Sigmoid colon (tissue), 7 donors: Measurements from ENCODE around the gene KCNT1. TPM values are rescaled to one million over a fixed set of nuclear protein-coding genes. Genes with fewer than 3 reads are reported as not detected.

Experiments
- DNase-seq: peaks from one replicate; pipeline ENCODE4 v3.0.0-alpha.2; 2019
- H3K27ac ChIP-seq, 4 donors: fragments of 200-600 bp; sonication (generic); one replicate each; pipeline ENCODE4 v1.5.1; 2016 to 2019; ENCODE audit warnings: mild to moderate bottlenecking in 1 of 4
- H3K27me3 ChIP-seq, 3 donors: fragments of 200-600 bp; sonication (generic); one replicate each; pipeline ENCODE4 v1.5.1; 2019; ENCODE audit warnings: mild to moderate bottlenecking in 1 of 3
- H3K36me3 ChIP-seq, 4 donors: fragments of 200-600 bp; sonication (generic); one replicate each; pipeline ENCODE4 v1.5.1; 2016 to 2019
- H3K4me1 ChIP-seq, 4 donors: fragments of 200-600 bp; sonication (generic); one replicate each; pipeline ENCODE4 v1.5.1; 2017 to 2019
- H3K4me3 ChIP-seq, 4 donors: fragments of 200-600 bp; sonication (generic); one replicate each; pipeline ENCODE4 v1.5.1; 2017 to 2019; ENCODE audit warnings: mild to moderate bottlenecking in 2 of 4, moderate library complexity in 1 of 4
- H3K9me3 ChIP-seq, 4 donors: fragments of 200-600 bp in 3 of 4; sonication (generic) in 3 of 4; one replicate each; pipeline versions ENCODE4 v1.5.1 to v1.6.1; 2013 to 2019
- EP300 ChIP-seq, 4 donors: sonication (generic); formaldehyde crosslinking; IDR thresholded peaks; one replicate each; pipeline ENCODE4 v1.6.1; 2017; ENCODE audit warnings: antibody characterized with exemption in 4 of 4
- POLR2A ChIP-seq, 2 donors: fragments of 450-650 bp; IDR thresholded peaks; one replicate each; pipeline ENCODE4 v1.6.1; 2016; ENCODE audit warnings: antibody characterized with exemption in 2 of 2, mild to moderate bottlenecking in 2 of 2, moderate library complexity in 2 of 2
- POLR2AphosphoS5 ChIP-seq, 4 donors: sonication (generic); formaldehyde crosslinking; IDR thresholded peaks; one replicate each; pipeline ENCODE4 v1.6.1; 2017; ENCODE audit warnings: antibody characterized with exemption in 4 of 4
- WGBS, 2 donors: extraction: QIAGEN DNeasy Blood & Tissue Kit; methylation state at CpG; one replicate each; pipeline ENCODE4 v1.1.7; 2013; 5-methylcytosine and 5-hydroxymethylcytosine counted together
- intact Hi-C: fragments of 100-400 bp; cut with DNase I; formaldehyde crosslinking; loops from one replicate; pipeline ENCODE4 v1.15.1; 2023
- polyA plus RNA-seq, 3 donors: library from polyadenylated mRNA; stranded (reverse); fragments of 200-250 nt; gene quantifications; one replicate each; pipeline ENCODE4 v1.2.3, GENCODE V29; 2013
- total RNA-seq, 4 donors: library from RNA; depleted of rRNA; stranded (reverse); fragments of >200 nt; gene quantifications; one replicate each; pipeline ENCODE4 v1.1.0, GENCODE V29; 2016
- TF ChIP-seq, protein P1 (sequence below), 4 experiments: fragments of 450-650 bp in 3 of 4; fragments of 200-600 bp in 1 of 4; IDR thresholded peaks; one replicate each; pipeline ENCODE4 v1.5.1; 2016 to 2019; ENCODE audit warnings: antibody characterized with exemption in 4 of 4, mild to moderate bottlenecking in 3 of 4, moderate library complexity in 2 of 4
- donor health status: healthy with polysubstance abuse.
- donor health status: Bipolar disorder and iron deficiency.
- donor health status: healthy.

KCNT1 gene
- total and polyA plus RNA-seq, 7 donors, result 0.23 to 0.95 (median 0.32) TPM; not detected in 3

DNA sequence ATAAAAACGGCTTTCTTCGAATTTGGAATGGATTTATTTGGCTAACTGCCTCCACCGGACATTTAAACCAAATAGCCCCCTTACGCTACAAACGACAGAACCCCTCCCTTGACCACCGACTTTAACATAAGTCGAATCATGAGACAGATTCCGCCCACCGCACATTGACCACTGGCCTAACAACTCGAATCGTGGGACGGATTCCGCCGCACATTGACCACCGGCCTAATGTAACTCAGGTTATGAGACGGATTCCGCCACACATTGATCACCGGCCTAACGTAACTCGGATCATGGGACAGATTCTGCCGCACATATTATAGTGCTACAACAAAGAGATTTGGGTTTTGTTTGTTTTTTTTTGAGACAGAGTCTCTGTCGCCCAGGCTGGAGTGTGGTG is 41.6 kb upstream of the KCNT1 start:
- 90 to 94% methylated on average over 22 of the region's 22 CpGs for WGBS, 2 donors
- Histone ChIP-seq H3K27ac (no peak overlapping the region), H3K4me3 (no peak overlapping the region), H3K36me3 (no peaks in the 10 kb centered on the region), H3K9me3 (no peaks in the 10 kb centered on the region), H3K4me1 (no peaks in the 10 kb centered on the region), H3K27me3 (peaks cover 0 to 27% (median 0%) of the 10 kb centered on the region in 3 donors)
- TF ChIP-seq POLR2AphosphoS5 (IDR thresholded peaks at IDR 0.05) (no peak), POLR2A (IDR thresholded peaks at IDR 0.05) (no peak), EP300 (IDR thresholded peaks at IDR 0.05) (no peak)
- TF ChIP-seq, protein P1, sequence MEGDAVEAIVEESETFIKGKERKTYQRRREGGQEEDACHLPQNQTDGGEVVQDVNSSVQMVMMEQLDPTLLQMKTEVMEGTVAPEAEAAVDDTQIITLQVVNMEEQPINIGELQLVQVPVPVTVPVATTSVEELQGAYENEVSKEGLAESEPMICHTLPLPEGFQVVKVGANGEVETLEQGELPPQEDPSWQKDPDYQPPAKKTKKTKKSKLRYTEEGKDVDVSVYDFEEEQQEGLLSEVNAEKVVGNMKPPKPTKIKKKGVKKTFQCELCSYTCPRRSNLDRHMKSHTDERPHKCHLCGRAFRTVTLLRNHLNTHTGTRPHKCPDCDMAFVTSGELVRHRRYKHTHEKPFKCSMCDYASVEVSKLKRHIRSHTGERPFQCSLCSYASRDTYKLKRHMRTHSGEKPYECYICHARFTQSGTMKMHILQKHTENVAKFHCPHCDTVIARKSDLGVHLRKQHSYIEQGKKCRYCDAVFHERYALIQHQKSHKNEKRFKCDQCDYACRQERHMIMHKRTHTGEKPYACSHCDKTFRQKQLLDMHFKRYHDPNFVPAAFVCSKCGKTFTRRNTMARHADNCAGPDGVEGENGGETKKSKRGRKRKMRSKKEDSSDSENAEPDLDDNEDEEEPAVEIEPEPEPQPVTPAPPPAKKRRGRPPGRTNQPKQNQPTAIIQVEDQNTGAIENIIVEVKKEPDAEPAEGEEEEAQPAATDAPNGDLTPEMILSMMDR (IDR thresholded peaks at IDR 0.05), result no peak
- intact Hi-C loops, result no loop called here
- no peak for DNase-seq

DNA sequence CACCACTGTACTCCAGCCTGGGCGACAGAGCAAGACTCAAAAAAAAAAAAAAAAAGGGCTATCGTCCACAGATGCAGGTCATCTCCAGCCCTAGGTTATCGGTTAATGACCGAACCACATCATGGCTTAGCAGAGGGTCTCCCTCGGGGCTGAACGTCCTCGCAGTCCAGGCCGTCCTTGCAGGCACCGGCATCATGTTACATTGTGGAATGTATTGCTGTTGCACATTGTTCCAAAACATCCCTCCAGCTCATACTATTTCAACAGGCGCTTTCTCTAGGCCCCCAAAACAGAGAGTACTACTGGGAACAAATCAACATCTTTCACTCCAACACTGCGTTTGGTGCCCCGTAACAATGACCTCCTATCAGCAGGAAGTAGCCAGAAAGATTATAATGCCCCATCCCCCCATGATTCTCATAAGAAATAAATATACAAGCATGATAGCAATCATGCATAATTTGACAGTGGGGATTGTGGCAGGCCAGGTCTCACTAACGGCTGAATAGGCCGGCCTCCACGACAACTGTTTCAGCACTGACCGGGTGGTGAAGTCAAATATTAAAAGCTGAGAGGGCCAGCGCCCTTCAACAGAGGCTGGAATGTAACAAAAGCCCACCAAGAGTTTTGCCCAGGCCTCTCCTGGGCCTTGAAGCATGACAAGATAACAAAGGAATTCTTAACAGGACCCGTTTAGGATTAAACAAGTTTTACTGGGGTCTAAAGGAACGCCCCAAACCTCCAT is 40.0 kb upstream of the KCNT1 start:
- intact Hi-C loops, result no loop called here
- WGBS, 2 donors, result 59 to 61% methylated on average over 19 of the region's 19 CpGs
- H3K4me3 ChIP-seq, result no peak overlapping the region
- no peak for DNase-seq
- peaks cover 0 to 31% (median 0%) of the 10 kb centered on the region in 3 donors for H3K27me3 ChIP-seq
- H3K4me1 ChIP-seq, result no peaks in the 10 kb centered on the region
- H3K36me3 ChIP-seq, result no peaks in the 10 kb centered on the region
- no peak overlapping the region for H3K27ac ChIP-seq
- no peak for TF ChIP-seq POLR2AphosphoS5 (IDR thresholded peaks at IDR 0.05)
- TF ChIP-seq EP300 (IDR thresholded peaks at IDR 0.05), result no peak
- TF ChIP-seq, protein P1 (IDR thresholded peaks at IDR 0.05), result no peak
- TF ChIP-seq POLR2A (IDR thresholded peaks at IDR 0.05), result no peak
- H3K9me3 ChIP-seq, result no peaks in the 10 kb centered on the region

DNA sequence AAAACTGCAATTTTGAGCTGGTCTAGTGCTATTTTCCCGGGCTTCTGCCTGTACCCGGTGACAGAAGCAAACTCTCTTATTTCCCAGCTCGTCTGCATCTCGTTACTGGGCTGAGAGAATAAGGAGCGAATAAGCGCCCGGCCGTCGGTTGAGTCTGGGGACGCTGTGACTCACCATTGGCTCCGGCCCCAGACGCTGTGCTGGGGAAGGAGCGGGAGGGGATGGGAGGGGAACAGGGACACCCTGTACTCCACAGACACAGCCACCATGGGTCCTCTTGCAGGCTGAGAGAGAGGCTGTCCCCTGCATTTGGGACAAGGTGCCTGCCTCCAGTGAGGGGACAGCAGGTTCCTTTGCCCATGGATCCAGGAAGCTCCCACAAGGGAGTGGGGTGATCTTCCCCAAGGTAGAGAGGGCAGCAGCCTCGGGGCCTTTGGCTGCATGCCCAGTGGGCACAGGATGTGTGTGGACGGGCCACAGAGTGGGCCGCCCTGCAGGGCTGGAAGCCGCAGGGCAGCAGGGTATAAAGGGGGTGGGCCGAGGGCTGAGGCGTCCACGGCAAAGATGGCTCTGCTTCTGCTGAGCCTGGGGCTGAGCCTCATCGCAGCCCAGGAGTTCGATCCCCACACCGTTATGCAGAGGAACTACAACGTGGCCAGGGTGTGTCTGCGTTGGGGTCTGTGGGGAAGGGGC is 39.1 kb upstream of the KCNT1 start, which contains the start of gene LCN9:
TSS of gene LCN9 (plus strand) at position 552 of the 693 bp plus-strand sequence. CDS start at position 565, 13 bp downstream.
- TF ChIP-seq POLR2A (IDR thresholded peaks at IDR 0.05) (no peak), POLR2AphosphoS5 (IDR thresholded peaks at IDR 0.05) (no peak), EP300 (IDR thresholded peaks at IDR 0.05) (no peak)
- TF ChIP-seq, protein P1 (IDR thresholded peaks at IDR 0.05), result no peak
- intact Hi-C loops, result no loop called here
- 60 to 68% methylated on average over 25 of the region's 25 CpGs for WGBS, 2 donors
- H3K27ac ChIP-seq, result no peak within 1 kb of the TSS
- no peak within 1 kb of the TSS for H3K4me3 ChIP-seq
- H3K36me3 ChIP-seq, result no peaks in the 10 kb centered on the region
- no peaks in the 10 kb centered on the region for H3K9me3 ChIP-seq
- H3K4me1 ChIP-seq, result no peaks in the 10 kb centered on the region
- no peak for DNase-seq
- H3K27me3 ChIP-seq, result peaks cover 0 to 31% (median 0%) of the 10 kb centered on the region in 3 donors

DNA sequence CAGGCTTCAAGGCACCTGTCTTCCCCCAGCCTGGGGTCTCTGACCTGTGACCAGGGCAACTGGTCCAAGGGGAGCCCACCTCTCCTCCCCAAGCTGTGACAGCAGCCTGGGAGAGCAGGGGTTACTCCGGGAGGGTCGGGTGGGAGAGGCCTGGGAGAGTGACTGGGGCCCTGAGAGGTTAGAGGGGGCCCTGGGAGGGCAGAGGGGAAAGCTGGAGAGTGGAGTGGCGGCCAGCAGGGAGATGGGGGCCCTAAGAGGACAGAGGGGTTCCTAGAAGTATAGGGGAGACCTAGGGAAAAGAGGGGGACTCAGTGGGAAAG is 38.6 kb upstream of the KCNT1 start:
- WGBS, 2 donors, result 41 to 51% methylated on average over 3 of the region's 3 CpGs
- intact Hi-C loops, result no loop called here
- Histone ChIP-seq H3K4me3 (no peak overlapping the region), H3K27me3 (peaks cover 0 to 31% (median 0%) of the 10 kb centered on the region in 3 donors), H3K9me3 (no peaks in the 10 kb centered on the region), H3K36me3 (no peaks in the 10 kb centered on the region), H3K27ac (no peak overlapping the region), H3K4me1 (no peaks in the 10 kb centered on the region)
- no peak for DNase-seq
- TF ChIP-seq POLR2AphosphoS5 (IDR thresholded peaks at IDR 0.05) (no peak), POLR2A (IDR thresholded peaks at IDR 0.05) (no peak), EP300 (IDR thresholded peaks at IDR 0.05) (no peak)
- TF ChIP-seq, protein P1 (IDR thresholded peaks at IDR 0.05), result no peak
